GM19397 (cell line): ENCODE data around the gene STAB1.

Experiments
- ATAC-seq: cut with Tn5 transposase; IDR thresholded peaks from one replicate; pipeline ENCODE4 v1.9.1; 2021; ENCODE audit warnings: mild to moderate bottlenecking, moderate library complexity; ENCODE audit not compliant: unreplicated experiment

The STAB1 gene

DNA sequence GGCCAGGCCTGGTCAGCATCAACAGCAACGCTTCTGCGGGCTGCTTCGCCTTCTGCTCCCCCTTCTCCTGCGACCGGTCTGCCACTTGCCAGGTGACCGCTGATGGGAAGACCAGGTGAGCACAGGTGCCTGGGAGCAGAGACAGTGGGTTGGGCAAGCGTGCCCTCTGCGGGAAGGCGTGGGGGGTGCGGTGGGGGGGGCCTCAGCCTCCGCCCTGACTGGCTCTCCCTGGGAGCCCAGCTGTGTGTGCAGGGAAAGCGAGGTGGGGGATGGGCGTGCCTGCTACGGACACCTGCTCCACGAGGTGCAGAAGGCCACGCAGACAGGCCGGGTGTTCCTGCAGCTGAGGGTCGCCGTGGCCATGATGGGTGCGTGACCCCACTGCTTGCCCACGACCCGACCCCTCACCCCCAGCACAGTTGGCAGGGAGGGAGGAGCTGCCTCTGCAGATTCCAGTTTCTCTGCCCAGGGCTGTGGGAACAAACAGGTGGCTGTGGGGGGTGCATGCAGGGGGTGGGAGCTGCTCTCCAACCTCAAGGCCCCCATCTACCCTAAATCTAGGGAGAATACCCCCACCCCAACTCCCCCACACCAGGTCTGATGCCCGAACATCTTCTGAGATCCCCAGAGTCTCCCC is 8.8 kb downstream of the STAB1 start:
- ATAC-seq = no peak

DNA sequence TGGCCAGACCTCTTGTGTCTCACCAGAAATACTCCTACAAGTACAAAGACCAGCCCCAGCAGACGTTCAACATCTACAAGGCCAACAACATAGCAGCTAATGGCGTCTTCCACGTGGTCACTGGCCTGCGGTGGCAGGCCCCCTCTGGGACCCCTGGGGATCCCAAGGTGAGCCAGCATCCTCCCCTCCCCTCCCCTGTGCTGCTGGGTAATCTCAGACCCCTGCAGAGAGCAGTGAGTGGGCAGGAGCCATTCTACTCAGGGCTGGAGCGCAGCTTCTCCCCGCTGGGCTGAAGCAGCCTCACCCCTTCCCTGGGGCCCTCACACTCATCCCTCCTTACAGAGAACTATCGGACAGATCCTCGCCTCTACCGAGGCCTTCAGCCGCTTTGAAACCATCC is 9.8 kb downstream of the STAB1 start:
- ATAC-seq = no peak

DNA sequence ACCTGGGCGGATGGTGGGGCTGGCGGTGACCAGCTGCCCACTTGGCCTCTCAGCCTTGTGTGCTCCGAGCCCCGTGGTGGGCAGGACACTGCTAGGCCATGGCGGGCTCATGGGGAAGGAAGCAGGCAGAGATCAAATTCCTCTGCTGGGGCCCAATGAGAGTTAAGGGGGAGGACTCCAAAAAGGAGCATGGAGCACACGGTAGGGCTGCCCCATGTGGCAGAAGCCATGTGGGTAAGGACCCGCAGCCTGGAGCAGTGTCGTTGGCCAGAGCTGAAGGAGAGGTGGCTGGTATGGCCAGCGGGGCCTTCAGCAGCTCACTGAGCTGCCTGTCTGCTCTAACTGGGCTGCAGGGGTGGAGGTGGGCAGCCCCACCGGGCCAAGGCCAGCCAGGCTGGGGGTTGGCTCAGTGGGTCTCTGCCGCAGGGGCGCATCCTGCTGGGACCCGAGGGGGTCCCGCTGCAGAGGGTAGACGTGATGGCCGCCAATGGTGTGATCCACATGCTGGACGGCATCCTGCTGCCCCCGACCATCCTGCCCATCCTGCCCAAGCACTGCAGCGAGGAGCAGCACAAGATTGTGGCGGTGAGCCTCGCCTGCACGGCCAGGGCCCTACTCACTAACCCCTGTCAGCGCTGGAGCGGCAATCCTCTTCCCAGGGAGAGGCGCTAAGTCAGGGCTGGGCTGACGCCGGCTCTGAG is 11.3 kb downstream of the STAB1 start:
- ATAC-seq = no peak

DNA sequence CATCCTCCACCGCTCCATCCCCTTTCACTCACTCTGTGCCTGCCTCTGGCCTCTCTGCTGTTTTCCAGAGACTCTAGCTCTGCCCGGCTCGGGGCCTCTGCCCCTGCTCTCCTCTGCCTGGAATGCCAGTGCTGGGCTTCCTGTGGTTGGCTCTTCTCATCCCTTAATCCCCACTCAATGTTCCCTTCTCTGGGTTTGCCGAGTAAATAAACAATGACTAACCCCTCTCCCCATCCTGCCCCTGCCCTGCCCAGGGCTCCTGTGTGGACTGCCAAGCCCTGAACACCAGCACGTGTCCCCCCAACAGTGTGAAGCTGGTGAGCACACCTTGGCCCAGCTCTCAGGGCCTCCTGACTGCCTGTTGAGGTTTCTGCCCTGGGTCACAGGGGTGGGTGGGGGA is 12.2 kb downstream of the STAB1 start:
- ATAC-seq = no peak

DNA sequence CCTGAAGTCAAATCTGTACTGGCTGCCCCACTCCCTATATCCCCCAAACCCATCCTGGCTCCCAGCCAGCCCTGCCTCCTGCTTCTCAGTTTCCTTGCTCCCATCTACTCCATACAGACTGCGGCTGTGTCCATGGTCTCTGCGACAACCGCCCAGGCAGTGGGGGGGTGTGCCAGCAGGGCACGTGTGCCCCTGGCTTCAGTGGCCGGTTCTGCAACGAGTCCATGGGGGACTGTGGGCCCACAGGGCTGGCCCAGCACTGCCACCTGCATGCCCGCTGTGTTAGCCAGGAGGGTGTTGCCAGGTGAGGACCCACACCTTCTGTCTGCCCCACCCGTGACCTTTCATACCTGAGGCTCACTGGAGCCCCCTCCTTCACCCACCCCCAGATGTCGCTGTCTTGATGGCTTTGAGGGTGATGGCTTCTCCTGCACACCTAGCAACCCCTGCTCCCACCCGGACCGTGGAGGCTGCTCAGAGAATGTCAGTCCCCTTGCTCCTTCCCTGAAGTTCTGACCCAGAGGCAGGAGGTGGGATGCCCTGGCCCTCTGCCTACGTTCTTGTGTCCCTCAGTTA is 14.7 kb downstream of the STAB1 start:
- no peak for ATAC-seq

DNA sequence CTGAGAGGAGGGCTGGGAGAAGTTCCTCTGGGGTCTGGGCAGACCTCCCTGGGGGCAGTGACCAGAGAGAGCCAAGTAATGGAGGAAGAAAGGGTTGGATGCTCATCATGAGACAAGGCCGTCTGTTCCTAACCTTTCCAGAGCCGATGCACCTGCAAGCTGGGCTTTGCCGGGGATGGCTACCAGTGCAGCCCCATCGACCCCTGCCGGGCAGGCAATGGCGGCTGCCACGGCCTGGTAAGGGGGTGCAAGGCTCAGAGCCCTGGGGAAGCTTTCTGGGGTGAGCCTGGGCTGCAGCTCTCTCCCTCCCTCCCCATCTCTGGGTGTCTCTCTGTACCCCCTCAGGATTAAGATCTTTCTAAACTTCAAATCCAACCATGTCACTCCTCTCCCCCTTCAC is 16.4 kb downstream of the STAB1 start:
- ATAC-seq = no peak

DNA sequence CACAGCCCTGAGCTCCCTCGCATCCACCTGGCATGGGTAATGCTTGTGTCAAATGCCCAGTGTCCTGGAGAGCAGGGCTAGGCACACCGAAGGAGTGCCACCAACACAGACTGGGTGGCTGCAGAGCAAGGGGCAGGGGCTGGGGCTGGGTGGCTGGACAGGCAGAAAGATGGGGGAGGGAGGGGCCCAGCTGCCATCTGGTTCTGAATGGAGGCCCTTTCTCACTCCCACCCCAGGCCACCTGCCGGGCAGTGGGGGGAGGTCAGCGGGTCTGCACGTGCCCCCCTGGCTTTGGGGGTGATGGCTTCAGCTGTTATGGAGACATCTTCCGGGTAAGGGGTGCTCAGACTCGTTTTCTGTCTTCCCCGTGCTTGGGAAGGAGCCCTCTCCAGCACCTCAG is 17.0 kb downstream of the STAB1 start:
- no peak for ATAC-seq

DNA sequence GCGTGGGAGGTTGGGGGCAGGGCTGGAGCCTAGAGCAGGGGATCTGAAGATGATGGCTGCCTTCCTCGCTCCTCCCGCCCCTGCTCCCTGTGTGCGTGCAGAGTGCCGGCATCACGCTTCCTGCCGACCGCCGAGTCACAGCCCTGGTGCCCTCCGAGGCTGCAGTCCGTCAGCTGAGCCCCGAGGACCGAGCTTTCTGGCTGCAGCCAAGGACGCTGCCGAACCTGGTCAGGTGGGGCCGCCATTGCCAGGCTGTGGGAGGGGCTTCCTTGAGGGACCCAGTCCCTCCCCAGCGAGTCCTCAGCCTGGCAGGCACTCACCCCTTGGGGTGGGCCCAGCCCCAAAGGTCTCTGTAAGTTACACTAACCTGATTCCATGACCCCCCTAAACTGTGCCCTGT is 17.6 kb downstream of the STAB1 start:
- ATAC-seq = no peak

DNA sequence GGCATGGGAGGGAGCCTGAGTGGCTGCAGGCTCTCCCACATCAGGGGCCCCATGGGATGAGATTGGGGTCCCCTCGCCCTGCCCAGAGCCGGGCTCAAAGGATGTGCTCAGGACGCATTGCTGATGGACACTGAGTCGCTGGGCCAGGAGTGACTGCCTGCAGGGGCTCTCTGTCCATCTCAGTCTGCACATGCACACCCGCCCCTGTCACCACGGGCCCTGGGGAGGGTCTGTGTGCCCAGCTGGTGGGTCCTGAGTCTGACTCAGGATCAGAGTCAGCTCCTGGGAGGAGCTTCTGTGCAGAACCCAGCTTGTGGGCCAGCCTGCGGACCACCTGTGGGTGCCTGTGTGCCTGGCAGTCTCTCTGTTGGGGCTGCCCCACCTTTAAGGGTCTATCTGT is 18.1 kb downstream of the STAB1 start:
- ATAC-seq = no peak

DNA sequence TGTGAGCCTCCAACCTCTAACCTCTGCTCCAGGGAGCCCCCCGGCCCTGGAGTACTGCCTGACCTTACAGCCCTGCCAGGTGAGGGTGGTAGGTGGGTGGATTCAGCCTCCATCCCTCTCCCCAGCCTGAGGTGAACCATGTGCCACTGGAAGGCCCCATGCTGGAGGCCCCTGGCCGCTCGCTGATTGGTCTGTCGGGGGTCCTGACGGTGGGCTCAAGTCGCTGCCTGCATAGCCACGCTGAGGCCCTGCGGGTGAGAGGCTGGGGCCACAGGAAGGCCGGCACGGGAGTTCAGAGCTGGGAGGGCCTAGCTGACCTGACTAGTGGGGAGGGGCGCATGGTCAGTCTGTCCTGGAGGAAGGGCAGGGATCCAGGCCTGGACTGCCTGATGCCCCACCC is 19.4 kb downstream of the STAB1 start:
- ATAC-seq = no peak

DNA sequence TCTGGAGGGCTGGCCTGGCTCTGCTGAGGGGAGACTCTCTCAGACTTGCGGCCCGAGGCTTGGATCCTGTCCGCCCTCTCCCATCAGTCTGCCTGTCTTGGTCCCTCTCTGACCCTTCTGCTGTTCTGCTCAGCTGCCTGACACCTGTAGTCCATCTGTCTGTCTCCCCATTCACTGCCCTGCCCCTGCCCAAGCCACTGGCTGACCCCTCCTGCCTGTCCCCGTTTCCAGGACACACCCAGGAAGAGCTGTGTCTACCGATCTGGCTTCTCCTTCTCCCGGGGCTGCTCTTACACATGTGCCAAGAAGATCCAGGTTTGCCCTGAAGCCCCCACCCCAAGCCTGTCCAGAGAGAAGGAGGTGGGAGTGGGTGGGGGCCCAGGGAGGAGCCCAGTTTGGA is 20.1 kb downstream of the STAB1 start:
- no peak for ATAC-seq

DNA sequence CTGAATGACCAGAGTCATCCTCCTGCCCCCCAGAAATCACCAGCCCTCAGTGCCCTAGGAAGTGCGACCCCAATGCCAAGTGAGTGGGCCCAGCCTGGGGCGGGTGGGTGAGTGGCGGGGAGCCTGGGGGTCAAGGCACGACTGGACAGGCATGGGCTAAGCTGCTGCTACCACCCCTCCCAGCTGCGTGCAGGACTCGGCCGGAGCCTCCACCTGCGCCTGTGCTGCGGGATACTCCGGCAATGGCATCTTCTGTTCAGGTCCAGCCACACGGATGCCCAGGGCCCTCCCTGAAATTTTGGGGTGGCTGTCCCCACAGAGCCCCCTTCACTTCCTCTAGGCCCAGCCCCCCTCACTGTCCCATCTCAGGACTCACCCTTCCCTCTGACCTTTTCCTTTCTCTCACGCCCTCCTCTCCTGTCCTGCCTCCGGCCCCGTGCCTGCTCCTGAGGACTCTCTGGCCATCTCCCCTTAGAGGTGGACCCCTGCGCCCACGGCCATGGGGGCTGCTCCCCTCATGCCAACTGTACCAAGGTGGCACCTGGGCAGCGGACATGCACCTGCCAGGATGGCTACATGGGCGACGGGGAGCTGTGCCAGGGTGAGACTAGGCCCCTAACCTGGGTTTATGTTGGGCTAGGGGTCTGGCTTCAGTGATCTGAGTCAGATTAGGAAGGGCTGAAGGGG is 21.5 kb downstream of the STAB1 start:
- no peak for ATAC-seq

DNA sequence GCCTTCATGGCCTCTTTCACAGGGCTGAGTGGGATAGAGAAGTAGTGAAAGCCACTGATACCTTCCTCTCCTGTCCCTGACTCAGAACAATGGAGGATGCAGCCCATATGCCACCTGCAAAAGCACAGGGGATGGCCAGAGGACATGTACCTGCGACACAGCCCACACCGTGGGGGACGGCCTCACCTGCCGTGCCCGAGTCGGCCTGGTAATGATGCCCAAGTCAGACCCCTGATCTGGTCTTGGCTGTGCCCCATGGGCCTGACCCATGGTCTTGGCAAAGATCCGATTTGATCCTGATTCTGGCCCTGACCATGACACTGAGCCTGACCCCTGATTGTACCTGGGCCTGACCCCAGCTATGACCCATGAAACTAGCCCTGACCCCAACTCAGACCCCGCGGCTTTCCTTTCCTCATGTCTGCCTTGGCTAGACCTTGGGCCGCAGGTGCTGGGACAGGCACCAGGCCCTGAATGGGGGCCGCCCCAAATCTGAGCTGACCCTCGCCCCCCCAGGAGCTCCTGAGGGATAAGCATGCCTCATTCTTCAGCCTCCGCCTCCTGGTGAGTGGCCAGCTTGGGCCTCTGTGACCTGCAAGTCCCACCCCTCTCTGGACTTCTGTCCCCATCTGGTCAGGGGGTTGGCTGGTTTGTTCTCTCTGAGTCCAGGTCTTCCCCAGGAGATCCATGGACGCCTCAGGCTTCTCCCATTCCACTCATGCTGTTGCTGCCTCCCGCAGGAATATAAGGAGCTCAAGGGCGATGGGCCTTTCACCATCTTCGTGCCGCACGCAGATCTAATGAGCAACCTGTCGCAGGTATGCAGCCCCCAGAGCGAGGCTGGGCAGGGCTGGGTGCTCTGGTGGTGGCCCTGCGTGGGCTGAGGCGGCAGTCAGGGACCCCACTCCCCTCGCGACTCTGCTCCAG is 22.9 kb downstream of the STAB1 start:
- ATAC-seq = no peak

DNA sequence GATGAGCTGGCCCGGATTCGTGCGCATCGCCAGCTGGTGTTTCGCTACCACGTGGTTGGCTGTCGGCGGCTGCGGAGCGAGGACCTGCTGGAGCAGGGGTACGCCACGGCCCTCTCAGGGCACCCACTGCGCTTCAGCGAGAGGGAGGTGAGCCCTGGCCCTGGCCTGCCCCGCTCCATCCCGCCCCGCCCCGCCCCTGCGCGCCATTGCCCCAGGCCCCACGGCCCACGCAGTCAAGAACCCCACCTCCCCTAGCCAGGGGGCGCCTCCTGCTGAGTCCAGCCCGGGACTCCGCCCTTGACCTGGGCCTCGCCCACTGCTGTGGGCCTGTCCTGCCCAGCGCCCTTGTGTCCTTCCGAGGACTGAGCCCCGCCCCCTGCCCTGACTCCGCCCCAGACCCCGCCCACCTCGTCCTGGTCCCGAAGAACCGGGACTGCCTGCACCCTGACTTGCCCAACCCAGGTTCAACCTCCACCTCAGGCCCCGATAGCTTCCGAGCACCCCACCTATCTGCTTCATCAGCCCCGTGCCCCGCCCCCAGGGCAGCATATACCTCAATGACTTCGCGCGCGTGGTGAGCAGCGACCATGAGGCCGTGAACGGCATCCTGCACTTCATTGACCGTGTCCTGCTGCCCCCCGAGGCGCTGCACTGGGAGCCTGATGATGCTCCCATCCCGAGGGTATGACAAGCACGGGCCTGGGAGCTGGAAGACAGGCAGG is 23.7 kb downstream of the STAB1 start:
- no peak for ATAC-seq

DNA sequence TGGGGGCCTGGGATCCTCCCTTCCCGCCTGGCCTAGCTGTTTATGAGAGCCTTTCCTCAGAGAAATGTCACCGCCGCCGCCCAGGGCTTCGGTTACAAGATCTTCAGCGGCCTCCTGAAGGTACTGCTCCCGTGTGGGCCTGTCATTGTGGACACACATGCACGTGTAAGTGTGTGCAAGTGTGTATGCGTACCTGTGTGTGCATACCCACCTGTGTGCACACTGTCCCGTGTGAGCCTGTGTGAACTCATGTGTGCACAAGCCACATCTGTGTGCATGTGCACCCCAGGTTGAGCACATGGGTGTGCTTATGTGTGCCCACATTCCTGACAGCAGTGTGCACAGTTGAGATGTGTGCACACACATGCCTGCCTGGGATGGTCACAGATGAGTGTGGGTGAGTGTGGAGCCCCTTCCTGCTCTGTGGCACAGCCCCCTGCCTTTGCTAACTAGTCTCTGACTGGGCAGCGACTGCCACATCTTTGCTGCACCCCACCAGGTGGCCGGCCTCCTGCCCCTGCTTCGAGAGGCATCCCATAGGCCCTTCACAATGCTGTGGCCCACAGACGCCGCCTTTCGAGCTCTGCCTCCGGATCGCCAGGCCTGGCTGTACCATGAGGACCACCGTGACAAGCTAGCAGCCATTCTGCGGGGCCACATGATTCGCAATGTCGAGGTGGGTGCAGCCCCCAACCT is 24.5 kb downstream of the STAB1 start:
- no peak for ATAC-seq

DNA sequence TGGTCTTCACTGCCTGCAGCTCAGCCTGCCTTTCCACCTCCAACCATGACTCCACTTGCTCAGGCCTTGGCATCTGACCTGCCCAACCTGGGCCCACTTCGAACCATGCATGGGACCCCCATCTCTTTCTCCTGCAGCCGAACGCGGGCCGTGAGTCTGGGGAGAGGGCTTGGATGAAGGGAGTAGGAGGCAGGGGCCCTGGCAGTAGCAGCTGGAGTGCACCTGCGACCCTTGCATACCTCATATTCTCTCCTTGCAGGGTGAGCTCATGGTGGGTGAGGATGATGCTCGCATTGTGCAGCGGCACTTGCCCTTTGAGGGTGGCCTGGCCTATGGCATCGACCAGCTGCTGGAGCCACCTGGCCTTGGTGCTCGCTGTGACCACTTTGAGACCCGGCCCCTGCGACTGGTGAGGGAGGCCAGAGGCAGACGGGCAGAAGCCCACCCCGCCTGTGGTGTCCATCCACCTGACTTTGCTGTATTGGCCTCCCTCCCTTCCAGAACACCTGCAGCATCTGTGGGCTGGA is 25.1 kb downstream of the STAB1 start:
- no peak for ATAC-seq

DNA sequence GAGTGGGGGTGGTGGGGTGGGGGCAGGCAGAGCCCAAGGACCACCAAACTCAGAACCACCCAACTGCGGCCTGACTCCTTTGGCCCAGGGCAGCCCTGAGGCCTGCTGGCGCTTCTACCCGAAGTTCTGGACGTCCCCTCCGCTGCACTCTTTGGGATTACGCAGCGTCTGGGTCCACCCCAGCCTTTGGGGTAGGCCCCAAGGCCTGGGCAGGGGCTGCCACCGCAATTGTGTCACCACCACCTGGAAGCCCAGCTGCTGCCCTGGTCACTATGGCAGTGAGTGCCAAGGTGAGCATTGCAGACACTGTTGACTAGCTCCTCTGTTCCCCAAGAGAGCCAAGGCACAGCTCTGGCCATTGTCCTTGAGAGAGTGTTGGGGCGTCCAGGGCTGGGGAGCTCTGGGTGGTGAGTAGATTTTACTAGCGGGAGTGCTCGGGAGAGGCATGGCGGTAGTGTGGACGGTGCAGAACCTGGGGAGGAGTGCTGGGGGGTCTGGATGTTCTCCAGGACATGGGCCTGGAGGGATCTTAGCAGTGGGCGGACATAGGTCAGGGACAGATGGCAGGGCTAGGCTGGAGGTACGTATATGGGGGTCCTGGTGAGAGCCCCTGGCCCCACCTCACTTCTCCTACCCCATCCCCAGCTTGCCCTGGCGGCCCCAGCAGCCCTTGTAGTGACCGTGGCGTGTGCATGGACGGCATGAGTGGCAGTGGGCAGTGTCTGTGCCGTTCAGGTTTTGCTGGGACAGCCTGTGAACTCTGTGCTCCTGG is 25.8 kb downstream of the STAB1 start:
- ATAC-seq = no peak

DNA sequence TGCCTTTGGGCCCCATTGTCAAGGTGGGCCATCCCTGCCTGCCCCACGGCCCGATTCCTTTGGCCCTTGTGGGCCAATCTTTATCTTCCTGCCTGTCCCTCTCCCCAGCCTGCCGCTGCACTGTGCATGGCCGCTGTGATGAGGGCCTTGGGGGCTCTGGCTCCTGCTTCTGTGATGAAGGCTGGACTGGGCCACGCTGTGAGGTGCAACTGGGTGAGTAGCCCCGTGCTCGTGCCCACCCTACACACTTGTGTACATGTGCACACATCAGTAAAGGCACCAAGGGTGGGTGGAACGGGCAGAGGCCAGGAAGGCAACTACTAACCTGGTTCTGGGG is 26.3 kb downstream of the STAB1 start:
- no peak for ATAC-seq
